ENCODE data around the gene TNFSF4. TPM values are rescaled to one million over a fixed set of nuclear protein-coding genes. Genes with fewer than 3 reads are reported as not detected.

The TNFSF4 gene
- total RNA-seq, 1 experiment from 2014 or later, result 0.18 TPM

DNA sequence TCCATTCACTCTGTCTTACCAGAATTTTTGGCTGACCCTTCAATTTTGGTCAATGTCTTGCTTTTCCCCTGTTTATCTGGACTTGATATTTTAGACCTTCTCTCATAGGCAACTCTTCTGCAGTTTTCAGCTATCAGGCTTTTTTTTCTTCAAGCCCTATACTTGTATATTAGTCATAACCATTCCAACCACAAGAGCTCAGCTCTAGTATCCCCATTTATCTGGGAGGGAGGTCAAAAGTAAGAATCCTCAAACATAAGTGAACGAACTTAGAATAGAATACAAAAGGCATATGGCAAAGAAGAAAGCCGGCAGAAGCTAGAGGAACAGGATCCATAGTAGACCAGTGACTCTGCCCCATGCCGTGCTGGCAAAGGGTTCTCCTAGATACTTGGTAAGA lies 45.9 kb upstream of the TNFSF4 start:
- no peaks in the 10 kb centered on the region for H3K4me1 ChIP-seq (ENCODE audit: insufficient read depth, low read length)
- no peaks in the 10 kb centered on the region for H3K27me3 ChIP-seq (ENCODE audit: low read length)
- no peak for TF ChIP-seq EZH2 (IDR thresholded peaks at IDR 0.05; ENCODE audit: low read length, unreplicated experiment)
- TF ChIP-seq, protein P1, sequence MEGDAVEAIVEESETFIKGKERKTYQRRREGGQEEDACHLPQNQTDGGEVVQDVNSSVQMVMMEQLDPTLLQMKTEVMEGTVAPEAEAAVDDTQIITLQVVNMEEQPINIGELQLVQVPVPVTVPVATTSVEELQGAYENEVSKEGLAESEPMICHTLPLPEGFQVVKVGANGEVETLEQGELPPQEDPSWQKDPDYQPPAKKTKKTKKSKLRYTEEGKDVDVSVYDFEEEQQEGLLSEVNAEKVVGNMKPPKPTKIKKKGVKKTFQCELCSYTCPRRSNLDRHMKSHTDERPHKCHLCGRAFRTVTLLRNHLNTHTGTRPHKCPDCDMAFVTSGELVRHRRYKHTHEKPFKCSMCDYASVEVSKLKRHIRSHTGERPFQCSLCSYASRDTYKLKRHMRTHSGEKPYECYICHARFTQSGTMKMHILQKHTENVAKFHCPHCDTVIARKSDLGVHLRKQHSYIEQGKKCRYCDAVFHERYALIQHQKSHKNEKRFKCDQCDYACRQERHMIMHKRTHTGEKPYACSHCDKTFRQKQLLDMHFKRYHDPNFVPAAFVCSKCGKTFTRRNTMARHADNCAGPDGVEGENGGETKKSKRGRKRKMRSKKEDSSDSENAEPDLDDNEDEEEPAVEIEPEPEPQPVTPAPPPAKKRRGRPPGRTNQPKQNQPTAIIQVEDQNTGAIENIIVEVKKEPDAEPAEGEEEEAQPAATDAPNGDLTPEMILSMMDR (conservative IDR thresholded peaks at IDR 0.05; ENCODE audit: low read depth, low read length), result no peak
- 0 out of 2 replicates have a peak, but pooled peaks have one; percentile 12 for ATAC-seq
- H3K79me2 ChIP-seq (ENCODE audit: low read length), result no peaks in the 10 kb centered on the region
- no peak overlapping the region for H3K4me3 ChIP-seq (ENCODE audit: low read length)
- H3K27ac ChIP-seq (ENCODE audit: low read length), result no peak overlapping the region
- intact Hi-C loops (cut with micrococcal nuclease), result no loop called here
- H3K9me2 ChIP-seq (replicated peaks; ENCODE audit: low read length), result no peaks in the 10 kb centered on the region
- no peaks in the 10 kb centered on the region for H4K20me1 ChIP-seq (ENCODE audit: low read length)
- H3K9ac ChIP-seq (ENCODE audit: low read length), result no peak overlapping the region
- CTCF ChIA-PET, result interaction anchor here (0.7 kb wide), 1 partner anchor 232 kb away, joined by 6 read pairs; no protein-coding TSS in a partner anchor
- H3K9me3 ChIP-seq (ENCODE audit: low read length), result no peaks in the 10 kb centered on the region
- H3K4me2 ChIP-seq (ENCODE audit: low read length), result no peak overlapping the region
- peak; percentile 45 for DNase-seq
- H3F3A ChIP-seq (ENCODE audit: low read length, unreplicated experiment), result no peaks in the 10 kb centered on the region
- POLR2A ChIA-PET (ENCODE audit: unreplicated experiment), result interaction anchor here (0.6 kb wide), 1 partner anchor 152 kb away, joined by 4 read pairs; no protein-coding TSS in a partner anchor
- H3K36me3 ChIP-seq (ENCODE audit: low read depth, low read length), result no peaks in the 10 kb centered on the region
- BruUV-seq (replicated peaks), result no TSS peak
- no peak overlapping the region for H2AFZ ChIP-seq (ENCODE audit: low read length)

DNA sequence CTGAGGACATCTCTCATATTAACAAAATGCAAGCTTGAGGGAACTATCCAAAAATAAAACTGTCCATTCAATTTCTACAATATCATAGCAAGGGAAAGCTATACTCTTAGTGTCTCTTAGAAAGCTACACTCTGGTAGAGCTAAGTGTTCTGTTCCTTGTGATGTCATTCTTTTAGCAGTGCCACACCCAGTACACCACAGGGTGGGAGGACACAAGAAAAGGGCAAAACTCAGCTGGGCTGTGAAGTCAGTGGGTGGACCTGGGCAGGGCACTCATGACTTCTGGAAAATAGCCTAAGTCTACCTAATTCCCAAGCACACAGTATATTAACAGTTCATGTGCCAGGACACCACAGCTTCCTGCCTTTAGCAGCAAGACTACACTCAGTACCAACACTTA lies 42.2 kb upstream of the TNFSF4 start:
- intact Hi-C loops (cut with micrococcal nuclease), result no loop called here
- ChIA-PET POLR2A (ENCODE audit: unreplicated experiment) (no interaction called here), CTCF (interaction anchor here (0.6 kb wide), 1 partner anchor 237 kb away, joined by 5 read pairs; no protein-coding TSS in a partner anchor)
- Histone ChIP-seq H3K27me3 (ENCODE audit: low read length) (no peaks in the 10 kb centered on the region), H3K9ac (ENCODE audit: low read length) (no peak overlapping the region), H3K4me2 (ENCODE audit: low read length) (no peak overlapping the region), H3F3A (ENCODE audit: low read length, unreplicated experiment) (no peaks in the 10 kb centered on the region), H3K79me2 (ENCODE audit: low read length) (no peaks in the 10 kb centered on the region), H3K4me3 (ENCODE audit: low read length) (no peak overlapping the region), H3K36me3 (ENCODE audit: low read depth, low read length) (no peaks in the 10 kb centered on the region), H3K4me1 (ENCODE audit: insufficient read depth, low read length) (no peaks in the 10 kb centered on the region), H2AFZ (ENCODE audit: low read length) (no peak overlapping the region), H3K27ac (ENCODE audit: low read length) (no peak overlapping the region), H4K20me1 (ENCODE audit: low read length) (no peaks in the 10 kb centered on the region), H3K9me2 (replicated peaks; ENCODE audit: low read length) (no peaks in the 10 kb centered on the region), H3K9me3 (ENCODE audit: low read length) (no peaks in the 10 kb centered on the region)
- TF ChIP-seq EZH2phosphoT487 (IDR thresholded peaks at IDR 0.05; ENCODE audit: borderline replicate concordance, low read length) (no peak), EZH2 (IDR thresholded peaks at IDR 0.05; ENCODE audit: low read length, unreplicated experiment) (no peak)
- TF ChIP-seq, protein P1 (conservative IDR thresholded peaks at IDR 0.05; ENCODE audit: low read depth, low read length), result no peak
- ATAC-seq (peak; percentile 76), DNase-seq (peak; percentile 51)
- no TSS peak for BruUV-seq (replicated peaks)

- no peaks in the 10 kb centered on the region for H3K79me2 ChIP-seq (ENCODE audit: low read length)
- H3K36me3 ChIP-seq (ENCODE audit: low read depth, low read length), result no peaks in the 10 kb centered on the region
- no peaks in the 10 kb centered on the region for H3K9me2 ChIP-seq (replicated peaks; ENCODE audit: low read length)
- no peak overlapping the region for H3K4me3 ChIP-seq (ENCODE audit: low read length)
- DNase-seq (no peak), ATAC-seq (no peak)
- H2AFZ ChIP-seq (ENCODE audit: low read length), result no peak overlapping the region
- peaks cover 8% of the 10 kb centered on the region for H3K9me3 ChIP-seq (ENCODE audit: low read length)
- H3K4me1 ChIP-seq (ENCODE audit: insufficient read depth, low read length), result no peaks in the 10 kb centered on the region
- ChIA-PET POLR2A (ENCODE audit: unreplicated experiment) (no interaction called here), CTCF (no interaction called here)
- intact Hi-C loops (cut with micrococcal nuclease), result no loop called here
- H3K9ac ChIP-seq (ENCODE audit: low read length), result no peak overlapping the region
- H3F3A ChIP-seq (ENCODE audit: low read length, unreplicated experiment), result no peaks in the 10 kb centered on the region
- H3K27me3 ChIP-seq (ENCODE audit: low read length), result no peaks in the 10 kb centered on the region
- no TSS peak for BruUV-seq (replicated peaks)
- TF ChIP-seq, protein P1 (conservative IDR thresholded peaks at IDR 0.05; ENCODE audit: low read depth, low read length), result no peak
- no peak for TF ChIP-seq EZH2phosphoT487 (IDR thresholded peaks at IDR 0.05; ENCODE audit: borderline replicate concordance, low read length)
- TF ChIP-seq EZH2 (IDR thresholded peaks at IDR 0.05; ENCODE audit: low read length, unreplicated experiment), result no peak
- H3K4me2 ChIP-seq (ENCODE audit: low read length), result no peak overlapping the region
- no peaks in the 10 kb centered on the region for H4K20me1 ChIP-seq (ENCODE audit: low read length)
- H3K27ac ChIP-seq (ENCODE audit: low read length), result no peak overlapping the region
Observed at GRCh38 chr1:173248247-173248940, 41.3 kb upstream of the TNFSF4 start.
